DMS 273 treated with DMSO at 0.1 percent for 48 hours (cell line): ENCODE measurements around the gene BORCS5.

ENCODE experiments used
- DNase-seq: peaks from one replicate; lab custom pipeline; 2025; lab: John Stamatoyannopoulos, UW

Gene BORCS5

DNA sequence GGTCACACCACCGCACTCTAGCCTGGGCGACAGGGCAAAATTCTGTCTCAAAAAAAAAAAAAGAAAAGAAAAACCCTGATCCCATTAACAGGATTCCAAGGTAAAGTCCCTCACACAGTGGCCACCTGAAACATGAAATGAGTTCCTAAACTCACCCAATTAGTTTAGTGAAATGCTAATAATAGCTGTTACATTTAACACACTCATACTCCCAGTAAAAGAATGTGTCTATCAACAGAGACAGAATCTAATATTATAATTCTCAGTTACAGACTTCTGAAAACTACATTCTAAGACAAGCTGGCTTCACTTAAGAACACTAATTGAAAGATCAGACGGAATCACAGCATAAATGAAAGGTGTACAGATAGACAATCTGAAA, 161.6 kb downstream of the BORCS5 start:
- DNase-seq, result no peak

DNA sequence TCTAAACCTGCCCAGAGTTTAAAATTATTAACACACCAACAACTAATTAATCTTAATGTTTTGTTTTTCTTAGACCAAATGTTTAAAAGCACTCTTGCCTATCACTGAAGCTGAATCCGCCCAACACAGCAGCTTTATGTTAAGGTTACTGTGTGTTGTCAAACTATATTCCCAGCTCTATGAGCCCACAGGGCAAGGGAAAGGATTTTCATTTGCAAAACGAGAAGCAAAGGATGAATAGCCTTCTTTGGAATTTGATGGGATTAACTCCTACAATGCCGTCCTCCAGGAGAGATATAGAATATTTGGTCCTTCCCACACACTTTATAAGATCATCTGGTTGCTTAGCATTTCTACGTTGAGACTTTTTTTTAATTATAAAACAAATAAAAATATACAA, 162.0 kb downstream of the BORCS5 start:
- no peak for DNase-seq
